ENCODE results near the gene PPP4C. TPM values are rescaled to one million over a fixed set of nuclear protein-coding genes. Genes with fewer than 3 reads are reported as not detected.

Gene PPP4C
- polyA plus RNA-seq, 1 donor from 2014 or later, result 173 TPM

DNA sequence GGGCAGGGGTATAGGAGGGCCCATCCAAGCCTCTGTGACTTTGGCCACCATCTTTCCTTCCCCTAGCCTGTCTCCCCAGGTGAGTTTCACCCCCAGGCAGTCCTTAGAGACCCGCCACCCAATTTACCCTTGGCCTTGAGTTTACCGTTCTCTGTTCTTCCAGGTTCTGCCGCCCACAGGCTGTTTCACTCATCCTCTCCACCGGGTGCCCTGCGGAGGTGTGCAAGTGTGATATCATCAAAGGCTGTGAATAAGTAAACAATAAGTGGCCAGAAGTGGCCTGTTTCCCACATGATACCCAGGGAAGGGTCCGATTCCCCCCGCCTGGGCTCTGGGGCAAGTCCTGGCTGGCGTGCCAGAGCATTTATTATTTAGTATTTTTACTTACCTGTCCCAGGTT lies 29.6 kb upstream of the PPP4C start:
- Histone ChIP-seq H3K4me3 (ENCODE audit: low read length) (no peak overlapping the region), H3K27me3 (ENCODE audit: insufficient read depth, low read depth, low read length) (no peaks in the 10 kb centered on the region), H3K79me2 (replicated peaks; ENCODE audit: insufficient read depth, low read length) (no peaks in the 10 kb centered on the region), H2AFZ (ENCODE audit: low read depth, low read length) (no peak overlapping the region), H3K27ac (ENCODE audit: low read length) (no peak overlapping the region), H3K9ac (ENCODE audit: low read length) (no peak overlapping the region), H3K36me3 (ENCODE audit: insufficient read depth, low read length) (no peaks in the 10 kb centered on the region), H3K9me3 (ENCODE audit: low read length) (no peaks in the 10 kb centered on the region), H3K4me2 (ENCODE audit: low read length) (no peak overlapping the region), H4K20me1 (ENCODE audit: insufficient read depth) (no peaks in the 10 kb centered on the region), H3F3A (ENCODE audit: insufficient read depth, low read length, poor library complexity, severe bottlenecking) (no peaks in the 10 kb centered on the region), H3K9me2 (ENCODE audit: insufficient read depth, low read length) (no peaks in the 10 kb centered on the region)
- no peak for TF ChIP-seq MXI1 (conservative IDR thresholded peaks at IDR 0.05; ENCODE audit: poor library complexity, severe bottlenecking)

DNA sequence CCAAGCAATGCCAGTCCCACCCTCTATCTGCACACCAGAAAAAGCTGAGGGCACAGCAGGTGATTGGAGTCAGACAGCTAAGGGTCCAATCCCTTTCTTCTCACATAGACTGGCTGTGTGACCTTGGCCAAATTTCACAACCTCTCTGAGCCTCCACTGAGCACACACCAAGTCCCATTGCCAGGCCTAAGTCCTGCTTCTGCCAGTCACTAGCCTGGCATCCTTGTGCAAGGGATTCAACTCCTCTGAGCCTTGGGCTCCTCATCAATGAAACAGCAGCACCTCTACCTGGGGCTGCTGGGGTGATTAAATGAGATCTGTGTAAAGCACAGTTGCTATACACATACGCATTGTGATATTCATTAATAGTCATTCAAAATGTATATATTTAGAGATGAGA lies 29.2 kb upstream of the PPP4C start:
- Histone ChIP-seq H3K4me2 (ENCODE audit: low read length) (no peak overlapping the region), H3K9ac (ENCODE audit: low read length) (no peak overlapping the region), H3K4me3 (ENCODE audit: low read length) (no peak overlapping the region), H3K36me3 (ENCODE audit: insufficient read depth, low read length) (no peaks in the 10 kb centered on the region), H3K9me3 (ENCODE audit: low read length) (no peaks in the 10 kb centered on the region), H3K79me2 (replicated peaks; ENCODE audit: insufficient read depth, low read length) (no peaks in the 10 kb centered on the region), H3K27ac (ENCODE audit: low read length) (no peak overlapping the region), H2AFZ (ENCODE audit: low read depth, low read length) (no peak overlapping the region), H4K20me1 (ENCODE audit: insufficient read depth) (no peaks in the 10 kb centered on the region), H3K27me3 (ENCODE audit: insufficient read depth, low read depth, low read length) (no peaks in the 10 kb centered on the region), H3K9me2 (ENCODE audit: insufficient read depth, low read length) (no peaks in the 10 kb centered on the region), H3F3A (ENCODE audit: insufficient read depth, low read length, poor library complexity, severe bottlenecking) (no peaks in the 10 kb centered on the region)
- TF ChIP-seq POLR2AphosphoS5 (IDR thresholded peaks at IDR 0.05) (no peak), SMC3 (conservative IDR thresholded peaks at IDR 0.05; ENCODE audit: poor library complexity) (no peak), MXI1 (conservative IDR thresholded peaks at IDR 0.05; ENCODE audit: poor library complexity, severe bottlenecking) (no peak)
- TF ChIP-seq, protein P1, sequence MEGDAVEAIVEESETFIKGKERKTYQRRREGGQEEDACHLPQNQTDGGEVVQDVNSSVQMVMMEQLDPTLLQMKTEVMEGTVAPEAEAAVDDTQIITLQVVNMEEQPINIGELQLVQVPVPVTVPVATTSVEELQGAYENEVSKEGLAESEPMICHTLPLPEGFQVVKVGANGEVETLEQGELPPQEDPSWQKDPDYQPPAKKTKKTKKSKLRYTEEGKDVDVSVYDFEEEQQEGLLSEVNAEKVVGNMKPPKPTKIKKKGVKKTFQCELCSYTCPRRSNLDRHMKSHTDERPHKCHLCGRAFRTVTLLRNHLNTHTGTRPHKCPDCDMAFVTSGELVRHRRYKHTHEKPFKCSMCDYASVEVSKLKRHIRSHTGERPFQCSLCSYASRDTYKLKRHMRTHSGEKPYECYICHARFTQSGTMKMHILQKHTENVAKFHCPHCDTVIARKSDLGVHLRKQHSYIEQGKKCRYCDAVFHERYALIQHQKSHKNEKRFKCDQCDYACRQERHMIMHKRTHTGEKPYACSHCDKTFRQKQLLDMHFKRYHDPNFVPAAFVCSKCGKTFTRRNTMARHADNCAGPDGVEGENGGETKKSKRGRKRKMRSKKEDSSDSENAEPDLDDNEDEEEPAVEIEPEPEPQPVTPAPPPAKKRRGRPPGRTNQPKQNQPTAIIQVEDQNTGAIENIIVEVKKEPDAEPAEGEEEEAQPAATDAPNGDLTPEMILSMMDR (IDR thresholded peaks at IDR 0.05; ENCODE audit: poor library complexity, severe bottlenecking), result no peak
- TF ChIP-seq, protein P2, sequence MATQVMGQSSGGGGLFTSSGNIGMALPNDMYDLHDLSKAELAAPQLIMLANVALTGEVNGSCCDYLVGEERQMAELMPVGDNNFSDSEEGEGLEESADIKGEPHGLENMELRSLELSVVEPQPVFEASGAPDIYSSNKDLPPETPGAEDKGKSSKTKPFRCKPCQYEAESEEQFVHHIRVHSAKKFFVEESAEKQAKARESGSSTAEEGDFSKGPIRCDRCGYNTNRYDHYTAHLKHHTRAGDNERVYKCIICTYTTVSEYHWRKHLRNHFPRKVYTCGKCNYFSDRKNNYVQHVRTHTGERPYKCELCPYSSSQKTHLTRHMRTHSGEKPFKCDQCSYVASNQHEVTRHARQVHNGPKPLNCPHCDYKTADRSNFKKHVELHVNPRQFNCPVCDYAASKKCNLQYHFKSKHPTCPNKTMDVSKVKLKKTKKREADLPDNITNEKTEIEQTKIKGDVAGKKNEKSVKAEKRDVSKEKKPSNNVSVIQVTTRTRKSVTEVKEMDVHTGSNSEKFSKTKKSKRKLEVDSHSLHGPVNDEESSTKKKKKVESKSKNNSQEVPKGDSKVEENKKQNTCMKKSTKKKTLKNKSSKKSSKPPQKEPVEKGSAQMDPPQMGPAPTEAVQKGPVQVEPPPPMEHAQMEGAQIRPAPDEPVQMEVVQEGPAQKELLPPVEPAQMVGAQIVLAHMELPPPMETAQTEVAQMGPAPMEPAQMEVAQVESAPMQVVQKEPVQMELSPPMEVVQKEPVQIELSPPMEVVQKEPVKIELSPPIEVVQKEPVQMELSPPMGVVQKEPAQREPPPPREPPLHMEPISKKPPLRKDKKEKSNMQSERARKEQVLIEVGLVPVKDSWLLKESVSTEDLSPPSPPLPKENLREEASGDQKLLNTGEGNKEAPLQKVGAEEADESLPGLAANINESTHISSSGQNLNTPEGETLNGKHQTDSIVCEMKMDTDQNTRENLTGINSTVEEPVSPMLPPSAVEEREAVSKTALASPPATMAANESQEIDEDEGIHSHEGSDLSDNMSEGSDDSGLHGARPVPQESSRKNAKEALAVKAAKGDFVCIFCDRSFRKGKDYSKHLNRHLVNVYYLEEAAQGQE (IDR thresholded peaks at IDR 0.05; ENCODE audit: borderline replicate concordance), result no peak

DNA sequence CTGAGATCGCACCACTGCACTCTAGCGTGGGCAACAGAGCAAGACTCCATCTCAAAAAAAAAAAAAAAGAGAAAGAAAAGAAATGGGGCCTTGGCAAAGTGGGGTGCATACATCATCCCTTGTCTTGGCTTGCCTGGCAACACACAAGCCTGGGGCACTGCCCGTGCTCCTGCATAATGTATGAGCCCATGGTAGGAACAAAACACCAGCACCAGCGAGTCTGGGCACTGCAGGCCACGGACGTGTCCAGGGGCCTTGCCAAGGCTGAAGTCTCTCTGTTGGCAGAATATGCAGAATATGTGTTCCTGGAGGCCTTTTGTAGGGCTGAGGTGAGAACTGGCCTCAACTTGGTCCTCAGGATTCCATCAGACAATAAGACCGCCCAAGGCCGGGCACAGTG lies 25.9 kb upstream of the PPP4C start:
- peaks cover 10% of the 10 kb centered on the region for H3K79me2 ChIP-seq (replicated peaks; ENCODE audit: insufficient read depth, low read length)
- no peaks in the 10 kb centered on the region for H3F3A ChIP-seq (ENCODE audit: insufficient read depth, low read length, poor library complexity, severe bottlenecking)
- H3K9me2 ChIP-seq (ENCODE audit: insufficient read depth, low read length), result no peaks in the 10 kb centered on the region
- no peaks in the 10 kb centered on the region for H3K36me3 ChIP-seq (ENCODE audit: insufficient read depth, low read length)
- no peak overlapping the region for H2AFZ ChIP-seq (ENCODE audit: low read depth, low read length)
- TF ChIP-seq RAD21 (conservative IDR thresholded peaks at IDR 0.05) (no peak), EP300 (conservative IDR thresholded peaks at IDR 0.05; ENCODE audit: poor library complexity, severe bottlenecking) (no peak), POLR2AphosphoS5 (IDR thresholded peaks at IDR 0.05) (no peak)
- TF ChIP-seq, protein P1 (IDR thresholded peaks at IDR 0.05; ENCODE audit: poor library complexity, severe bottlenecking), result no peak
- no peak overlapping the region for H3K4me3 ChIP-seq (ENCODE audit: low read length)
- no peaks in the 10 kb centered on the region for H4K20me1 ChIP-seq (ENCODE audit: insufficient read depth)
- no peak overlapping the region for H3K9ac ChIP-seq (ENCODE audit: low read length)
- no peaks in the 10 kb centered on the region for H3K9me3 ChIP-seq (ENCODE audit: low read length)
- H3K27me3 ChIP-seq (ENCODE audit: insufficient read depth, low read depth, low read length), result no peaks in the 10 kb centered on the region
- no peak overlapping the region for H3K27ac ChIP-seq (ENCODE audit: low read length)
- no peak overlapping the region for H3K4me2 ChIP-seq (ENCODE audit: low read length)

All from neural cell (in vitro differentiated cells).